Stimulated activated CD8-positive, alpha-beta memory T cell treated with anti-CD3 and anti-CD28 coated beads, Interleukin-4, amount 100 ng/mL, for 24 hours (primary cell): Measurements from ENCODE around the gene CHD1.

Experiments used
- DNase-seq: peaks from one replicate; pipeline ENCODE4 v3.0.0-alpha.2; 2020; ENCODE audit warnings: low read depth

CHD1 gene

DNA sequence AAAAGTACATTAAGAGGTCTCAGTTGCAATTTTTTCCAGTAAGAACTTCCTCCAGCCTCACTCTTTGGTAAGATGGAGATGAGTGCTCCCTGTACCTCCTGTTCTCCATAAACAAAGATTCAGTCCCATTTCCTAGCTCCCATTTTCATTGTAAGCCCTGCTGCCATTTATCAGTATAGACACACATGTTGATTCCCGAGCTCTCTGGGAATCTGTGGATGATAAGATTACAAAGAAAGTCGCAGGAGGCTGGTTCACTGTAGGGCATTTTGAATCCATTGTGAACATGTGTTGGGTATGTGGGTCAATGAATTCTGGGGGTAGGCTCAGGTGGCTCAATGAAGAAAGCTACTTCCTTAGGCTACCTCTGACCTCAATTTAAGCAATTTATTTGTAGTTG lies 118.6 kb downstream of the CHD1 start:
- no peak for DNase-seq

DNA sequence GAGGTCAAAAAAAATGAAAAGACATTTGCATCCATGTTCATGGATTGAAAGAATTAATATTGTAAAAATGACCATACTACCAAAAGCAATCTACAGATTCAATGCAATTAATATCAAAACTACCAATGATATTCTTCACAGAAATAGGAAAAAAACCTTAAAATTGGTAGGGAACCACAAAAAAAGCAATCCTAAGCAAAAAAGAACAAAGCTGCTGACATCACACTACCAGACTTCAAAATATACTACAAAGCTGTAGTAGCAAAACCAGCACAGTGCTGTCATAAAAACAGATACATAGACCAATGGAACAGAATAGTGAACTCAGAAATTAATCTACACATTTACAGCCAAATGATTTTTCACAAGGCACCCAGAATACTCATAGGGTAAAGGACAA lies 121.0 kb downstream of the CHD1 start:
- no peak for DNase-seq

DNA sequence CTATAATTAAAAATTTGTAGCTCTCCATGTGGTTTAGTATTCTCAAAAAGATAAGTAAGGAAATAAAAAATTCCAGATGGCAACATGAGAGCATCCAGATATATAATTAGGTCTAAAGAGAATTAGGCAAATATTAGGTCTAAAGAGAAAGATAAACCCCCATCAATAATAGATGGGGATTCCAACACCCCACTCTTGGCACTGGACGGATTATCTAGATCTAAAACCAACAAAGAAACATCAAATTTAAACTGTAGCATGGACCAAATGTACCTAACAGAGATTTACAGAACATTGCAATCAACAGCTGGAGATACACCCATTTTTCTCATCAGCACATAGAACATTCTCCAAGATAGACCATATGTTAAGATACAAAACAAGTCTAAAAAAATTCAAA lies 123.7 kb downstream of the CHD1 start:
- no peak for DNase-seq

GRCh38 chr5:98804066-98804465 lies 124.7 kb downstream of the CHD1 start:
- DNase-seq = no peak
